ENCODE data around the gene RWDD3.

RWDD3 gene

GRCh38 chr1:95252422-95252821, 18.4 kb downstream of the RWDD3 start:
- peaks cover 5% of the 10 kb centered on the region for H3K36me3 ChIP-seq (ENCODE audit: insufficient read depth, low read length)
- H3K79me2 ChIP-seq (ENCODE audit: control insufficient read depth, insufficient read depth, low read length, unreplicated experiment) = no peaks in the 10 kb centered on the region
- no peak overlapping the region for H2AFZ ChIP-seq (ENCODE audit: low read length, unreplicated experiment)
- no peaks in the 10 kb centered on the region for H3K4me1 ChIP-seq (ENCODE audit: control insufficient read depth, insufficient read depth, low read length, unreplicated experiment)
- no peak overlapping the region for H3K4me3 ChIP-seq (ENCODE audit: low read depth, low read length)
- H3K27ac ChIP-seq (ENCODE audit: low read depth, low read length) = no peak overlapping the region
- peaks cover 3% of the 10 kb centered on the region; the same call in 1 of the 2 replicates for H3K27me3 ChIP-seq (ENCODE audit: insufficient read depth, low read length)

GRCh38 chr1:95254959-95255358, 20.9 kb downstream of the RWDD3 start:
- peaks cover 5% of the 10 kb centered on the region; the same call in 1 of the 2 replicates for H3K36me3 ChIP-seq (ENCODE audit: insufficient read depth, low read length)
- no peaks in the 10 kb centered on the region for H3K79me2 ChIP-seq (ENCODE audit: control insufficient read depth, insufficient read depth, low read length, unreplicated experiment)
- no peaks in the 10 kb centered on the region for H3K4me1 ChIP-seq (ENCODE audit: control insufficient read depth, insufficient read depth, low read length, unreplicated experiment)
- H3K27me3 ChIP-seq (ENCODE audit: insufficient read depth, low read length) = peaks cover 3% of the 10 kb centered on the region; the same call in 1 of the 2 replicates
- H3K27ac ChIP-seq (ENCODE audit: low read depth, low read length) = no peak overlapping the region
- H2AFZ ChIP-seq (ENCODE audit: low read length, unreplicated experiment) = no peak overlapping the region
- H3K4me3 ChIP-seq (ENCODE audit: low read depth, low read length) = no peak overlapping the region

GRCh38 chr1:95255826-95256225, 21.8 kb downstream of the RWDD3 start:
- Histone ChIP-seq H2AFZ (ENCODE audit: low read length, unreplicated experiment) (no peak overlapping the region), H3K79me2 (ENCODE audit: control insufficient read depth, insufficient read depth, low read length, unreplicated experiment) (no peaks in the 10 kb centered on the region), H3K36me3 (ENCODE audit: insufficient read depth, low read length) (peaks cover 5% of the 10 kb centered on the region; the same call in 1 of the 2 replicates), H3K27ac (ENCODE audit: low read depth, low read length) (no peak overlapping the region), H3K27me3 (ENCODE audit: insufficient read depth, low read length) (peaks cover 3% of the 10 kb centered on the region; the same call in 1 of the 2 replicates), H3K4me1 (ENCODE audit: control insufficient read depth, insufficient read depth, low read length, unreplicated experiment) (no peaks in the 10 kb centered on the region), H3K4me3 (ENCODE audit: low read depth, low read length) (no peak overlapping the region)

GRCh38 chr1:95257758-95258157, 23.7 kb downstream of the RWDD3 start:
- Histone ChIP-seq H2AFZ (ENCODE audit: low read length, unreplicated experiment) (no peak overlapping the region), H3K4me1 (ENCODE audit: control insufficient read depth, insufficient read depth, low read length, unreplicated experiment) (no peaks in the 10 kb centered on the region), H3K27ac (ENCODE audit: low read depth, low read length) (no peak overlapping the region), H3K4me3 (ENCODE audit: low read depth, low read length) (no peak overlapping the region), H3K79me2 (ENCODE audit: control insufficient read depth, insufficient read depth, low read length, unreplicated experiment) (no peaks in the 10 kb centered on the region), H3K36me3 (ENCODE audit: insufficient read depth, low read length) (no peaks in the 10 kb centered on the region; the same call in 1 of the 2 replicates), H3K27me3 (ENCODE audit: insufficient read depth, low read length) (peaks cover 3% of the 10 kb centered on the region; the same call in 1 of the 2 replicates)

GRCh38 chr1:95259245-95259644, 25.2 kb downstream of the RWDD3 start:
- no peaks in the 10 kb centered on the region for H3K4me1 ChIP-seq (ENCODE audit: control insufficient read depth, insufficient read depth, low read length, unreplicated experiment)
- no peaks in the 10 kb centered on the region for H3K79me2 ChIP-seq (ENCODE audit: control insufficient read depth, insufficient read depth, low read length, unreplicated experiment)
- H3K27me3 ChIP-seq (ENCODE audit: insufficient read depth, low read length) = peaks cover 3% of the 10 kb centered on the region; the same call in 1 of the 2 replicates
- H2AFZ ChIP-seq (ENCODE audit: low read length, unreplicated experiment) = no peak overlapping the region
- no peak overlapping the region for H3K4me3 ChIP-seq (ENCODE audit: low read depth, low read length)
- H3K27ac ChIP-seq (ENCODE audit: low read depth, low read length) = no peak overlapping the region
- no peaks in the 10 kb centered on the region for H3K36me3 ChIP-seq (ENCODE audit: insufficient read depth, low read length)

GRCh38 chr1:95262913-95263312, 28.9 kb downstream of the RWDD3 start:
- Histone ChIP-seq H3K36me3 (ENCODE audit: insufficient read depth, low read length) (no peaks in the 10 kb centered on the region), H3K79me2 (ENCODE audit: control insufficient read depth, insufficient read depth, low read length, unreplicated experiment) (no peaks in the 10 kb centered on the region), H3K4me3 (ENCODE audit: low read depth, low read length) (no peak overlapping the region), H3K27me3 (ENCODE audit: insufficient read depth, low read length) (peaks cover 9% of the 10 kb centered on the region; the same call in 1 of the 2 replicates), H2AFZ (ENCODE audit: low read length, unreplicated experiment) (no peak overlapping the region), H3K4me1 (ENCODE audit: control insufficient read depth, insufficient read depth, low read length, unreplicated experiment) (no peaks in the 10 kb centered on the region), H3K27ac (ENCODE audit: low read depth, low read length) (no peak overlapping the region)

GRCh38 chr1:95263450-95263849, 29.4 kb downstream of the RWDD3 start:
- Histone ChIP-seq H3K4me1 (ENCODE audit: control insufficient read depth, insufficient read depth, low read length, unreplicated experiment) (no peaks in the 10 kb centered on the region), H3K27ac (ENCODE audit: low read depth, low read length) (no peak overlapping the region), H3K4me3 (ENCODE audit: low read depth, low read length) (no peak overlapping the region), H2AFZ (ENCODE audit: low read length, unreplicated experiment) (no peak overlapping the region), H3K36me3 (ENCODE audit: insufficient read depth, low read length) (no peaks in the 10 kb centered on the region), H3K79me2 (ENCODE audit: control insufficient read depth, insufficient read depth, low read length, unreplicated experiment) (no peaks in the 10 kb centered on the region), H3K27me3 (ENCODE audit: insufficient read depth, low read length) (peaks cover 9% of the 10 kb centered on the region; the same call in 1 of the 2 replicates)

GRCh38 chr1:95265106-95265505, 31.1 kb downstream of the RWDD3 start:
- H3K36me3 ChIP-seq (ENCODE audit: insufficient read depth, low read length) = no peaks in the 10 kb centered on the region
- H3K79me2 ChIP-seq (ENCODE audit: control insufficient read depth, insufficient read depth, low read length, unreplicated experiment) = no peaks in the 10 kb centered on the region
- H3K4me3 ChIP-seq (ENCODE audit: low read depth, low read length) = no peak overlapping the region
- H3K27ac ChIP-seq (ENCODE audit: low read depth, low read length) = no peak overlapping the region
- no peaks in the 10 kb centered on the region for H3K4me1 ChIP-seq (ENCODE audit: control insufficient read depth, insufficient read depth, low read length, unreplicated experiment)
- peaks cover 14% of the 10 kb centered on the region; the same call in 1 of the 2 replicates for H3K27me3 ChIP-seq (ENCODE audit: insufficient read depth, low read length)
- H2AFZ ChIP-seq (ENCODE audit: low read length, unreplicated experiment) = no peak overlapping the region

- Histone ChIP-seq H3K27me3 (ENCODE audit: insufficient read depth, low read length) (peaks cover 61% of the 10 kb centered on the region), H2AFZ (ENCODE audit: low read length, unreplicated experiment) (no peak overlapping the region), H3K79me2 (ENCODE audit: control insufficient read depth, insufficient read depth, low read length, unreplicated experiment) (no peaks in the 10 kb centered on the region), H3K27ac (ENCODE audit: low read depth, low read length) (no peak overlapping the region), H3K4me1 (ENCODE audit: control insufficient read depth, insufficient read depth, low read length, unreplicated experiment) (no peaks in the 10 kb centered on the region), H3K36me3 (ENCODE audit: insufficient read depth, low read length) (no peaks in the 10 kb centered on the region), H3K4me3 (ENCODE audit: low read depth, low read length) (no peak overlapping the region)
Measured at GRCh38 chr1:95276429-95276828, 42.4 kb downstream of the RWDD3 start.

GRCh38 chr1:95278173-95279006, 44.4 kb downstream of the RWDD3 start:
- Histone ChIP-seq H2AFZ (ENCODE audit: low read length, unreplicated experiment) (no peak overlapping the region), H3K27me3 (ENCODE audit: insufficient read depth, low read length) (peaks cover 62% of the 10 kb centered on the region), H3K4me3 (ENCODE audit: low read depth, low read length) (no peak overlapping the region), H3K79me2 (ENCODE audit: control insufficient read depth, insufficient read depth, low read length, unreplicated experiment) (no peaks in the 10 kb centered on the region), H3K4me1 (ENCODE audit: control insufficient read depth, insufficient read depth, low read length, unreplicated experiment) (no peaks in the 10 kb centered on the region), H3K36me3 (ENCODE audit: insufficient read depth, low read length) (no peaks in the 10 kb centered on the region), H3K27ac (ENCODE audit: low read depth, low read length) (no peak overlapping the region)

Data from ACC112 (cell line).